Heart right ventricle (tissue), 16 donors: ENCODE results near the gene MME. TPM values are rescaled to one million over a fixed set of nuclear protein-coding genes. Genes with fewer than 3 reads are reported as not detected.

Experiments
- ATAC-seq, 8 donors: fragments of 200-7000 bp; cut with Tn5 transposase; one replicate each; pipeline ENCODE4 v1.9.1; 2020; ENCODE audit warnings: mild to moderate bottlenecking in 8 of 8, moderate library complexity in 8 of 8, moderate number of reproducible peaks in 1 of 8
- DNase-seq, 2 donors: peaks; one replicate each; pipeline ENCODE4 v3.0.0-alpha.2; 2020
- H3K27ac ChIP-seq, 10 donors: fragments of 200-600 bp; sonication (generic) in 2 of 10; one replicate each; pipeline versions ENCODE4 v1.5.0 to v1.8.0; 2020 to 2022; ENCODE audit warnings: mild to moderate bottlenecking in 3 of 10
- H3K27me3 ChIP-seq, 7 donors: fragments of 200-600 bp; one replicate each; pipeline ENCODE4 v1.8.0; 2021 to 2022; ENCODE audit warnings: mild to moderate bottlenecking in 2 of 7
- H3K36me3 ChIP-seq, 9 donors: fragments of 200-600 bp; sonication (generic) in 1 of 9; one replicate each; pipeline versions ENCODE4 v1.5.0 to v1.8.0; 2020 to 2022; ENCODE audit warnings: mild to moderate bottlenecking in 2 of 9
- H3K4me1 ChIP-seq, 9 donors: fragments of 200-600 bp; sonication (generic) in 1 of 9; one replicate each; pipeline versions ENCODE4 v1.5.0 to v1.8.0; 2020 to 2022; ENCODE audit warnings: mild to moderate bottlenecking in 4 of 9
- H3K4me3 ChIP-seq, 10 donors: fragments of 200-600 bp; sonication (generic) in 2 of 10; one replicate each; pipeline versions ENCODE4 v1.5.0 to v1.8.0; 2020 to 2022; ENCODE audit warnings: mild to moderate bottlenecking in 7 of 10, moderate library complexity in 2 of 10
- H3K9me3 ChIP-seq, 11 donors: fragments of 200-600 bp in 10 of 11; sonication (generic) in 2 of 11; one replicate each; pipeline versions ENCODE4 v1.5.0 to v1.8.0; 2013 to 2022; ENCODE audit warnings: mild to moderate bottlenecking in 2 of 11, control low read depth in 1 of 11, moderate library complexity in 1 of 11
- WGBS, 2 donors: extraction: QIAGEN DNeasy Blood & Tissue Kit; methylation state at CpG; one replicate each; pipeline ENCODE4 v1.1.7; 2013; ENCODE audit warnings: inconsistent platforms in 1 of 2; 5-methylcytosine and 5-hydroxymethylcytosine counted together
- intact Hi-C, 10 donors: fragments of 100-400 bp; cut with DNase I; formaldehyde crosslinking; loops; one replicate each; pipeline versions ENCODE4 v1.11.1 to v1.14.2; 2022
- polyA plus RNA-seq, 2 donors: library from polyadenylated mRNA; stranded (reverse); fragments of 200-250 nt; gene quantifications; one replicate each; pipeline ENCODE4 v1.2.3, GENCODE V29; 2013
- total RNA-seq, 10 donors: library from RNA; stranded (reverse); fragmentation: NEBNext Ultra II Directional in 3 of 10; extraction: Animal tissue kit (Norgen Biotek cat#: 25700) in 3 of 10; gene quantifications; one replicate each; pipeline versions ENCODE4 v1.2.1 to v1.2.4, GENCODE V29; 2021 to 2023
- TF ChIP-seq, protein P1 (sequence below), 9 donors: fragments of 200-600 bp; sonication (generic) in 2 of 9; IDR thresholded peaks; one replicate each; pipeline versions ENCODE4 v1.5.0 to v1.8.0; 2021 to 2022; ENCODE audit warnings: antibody characterized with exemption in 9 of 9, mild to moderate bottlenecking in 5 of 9, moderate library complexity in 1 of 9
- donor health status: Arrhythmogenic right ventricular cardiomyopathy.
- donor health status: ischemic (EF 13 %, LVEDD 7.1; RV severe dilation, severe dysfunction).
- donor health status: healthy with polysubstance abuse.
- donor health status: DM: no; HTN: yes; CAD: no.
- donor health status: DM: no; HTN: no; CAD: no.
- donor health status: ischemic (EF 25% LVEDD 6.9; RV normal size, moderate dysfunction).
- donor health status: ischemic (EF 25% LVEDD 5.7; RV mildly dilated, moderate dysfunction).
- donor health status: healthy.
- donor health status: DM: yes; HTN: yes; CAD: no.
- donor health status: Ischemic cardiomyopathy.
- donor health status: ischemic (EF 35%, LVEDD 5.7; RV mildly dilated, moderate dysfunction).
- donor health status: nonischemic (EF 11% LVEDD 7.7; RV severe dilation, severe dysfunction).
- donor health status: DM: yes; HTN: yes; CAD: no.
- donor health status: PGD.
- donor health status: ischemic (EF 29% LVEDD 5.4; RV normal size, mild dysfunction).
- donor health status: nonischemic (EF 23%, LVEDD 6.1; RV moderate dilation, normal function).

Gene MME
- total and polyA plus RNA-seq, 12 donors: 1.8 to 10.5 (median 6.1) TPM

DNA sequence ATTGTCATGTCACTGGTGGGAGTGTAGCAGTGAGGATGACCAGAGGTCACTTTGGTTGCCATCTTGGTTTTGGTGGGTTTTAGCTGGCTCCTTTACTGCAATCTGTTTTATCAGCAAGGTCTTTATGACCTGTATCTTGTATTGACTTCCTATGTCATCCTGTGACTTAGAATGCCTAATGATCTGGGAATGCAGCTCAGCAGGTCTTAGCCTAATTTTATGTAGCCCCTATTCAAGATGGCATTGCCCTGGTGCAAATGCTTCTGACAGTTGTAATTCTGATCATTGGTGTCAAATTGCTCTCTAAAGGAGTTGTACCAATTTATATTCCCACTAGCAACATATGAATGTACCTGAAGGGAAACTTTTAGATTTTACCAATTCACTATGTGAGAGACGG lies 139.0 kb downstream of the MME start:
- ATAC-seq (no peak), DNase-seq (no peak)
- Histone ChIP-seq H3K36me3 (no peaks in the 10 kb centered on the region), H3K27ac (no peak overlapping the region), H3K4me3 (no peak overlapping the region), H3K27me3 (no peaks in the 10 kb centered on the region), H3K4me1 (no peaks in the 10 kb centered on the region), H3K9me3 (peaks cover 0 to 30% (median 0%) of the 10 kb centered on the region in 11 donors)
- WGBS, 2 donors: 88 to 92% methylated on average over 1 of the region's 1 CpG
- intact Hi-C loops: no loop called here
- TF ChIP-seq, protein P1, sequence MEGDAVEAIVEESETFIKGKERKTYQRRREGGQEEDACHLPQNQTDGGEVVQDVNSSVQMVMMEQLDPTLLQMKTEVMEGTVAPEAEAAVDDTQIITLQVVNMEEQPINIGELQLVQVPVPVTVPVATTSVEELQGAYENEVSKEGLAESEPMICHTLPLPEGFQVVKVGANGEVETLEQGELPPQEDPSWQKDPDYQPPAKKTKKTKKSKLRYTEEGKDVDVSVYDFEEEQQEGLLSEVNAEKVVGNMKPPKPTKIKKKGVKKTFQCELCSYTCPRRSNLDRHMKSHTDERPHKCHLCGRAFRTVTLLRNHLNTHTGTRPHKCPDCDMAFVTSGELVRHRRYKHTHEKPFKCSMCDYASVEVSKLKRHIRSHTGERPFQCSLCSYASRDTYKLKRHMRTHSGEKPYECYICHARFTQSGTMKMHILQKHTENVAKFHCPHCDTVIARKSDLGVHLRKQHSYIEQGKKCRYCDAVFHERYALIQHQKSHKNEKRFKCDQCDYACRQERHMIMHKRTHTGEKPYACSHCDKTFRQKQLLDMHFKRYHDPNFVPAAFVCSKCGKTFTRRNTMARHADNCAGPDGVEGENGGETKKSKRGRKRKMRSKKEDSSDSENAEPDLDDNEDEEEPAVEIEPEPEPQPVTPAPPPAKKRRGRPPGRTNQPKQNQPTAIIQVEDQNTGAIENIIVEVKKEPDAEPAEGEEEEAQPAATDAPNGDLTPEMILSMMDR (IDR thresholded peaks at IDR 0.05): no peak

GRCh38 chr3:155225417-155225816 lies 145.3 kb downstream of the MME start:
- WGBS, 2 donors: 92 to 98% methylated on average over 5 of the region's 5 CpGs
- H3K9me3 ChIP-seq: peaks cover 0 to 15% (median 0%) of the 10 kb centered on the region in 11 donors
- no peaks in the 10 kb centered on the region for H3K4me1 ChIP-seq
- intact Hi-C loops: no loop called here
- no peaks in the 10 kb centered on the region for H3K36me3 ChIP-seq
- no peak for DNase-seq
- no peaks in the 10 kb centered on the region for H3K27me3 ChIP-seq
- H3K4me3 ChIP-seq: no peak overlapping the region
- ATAC-seq: no peak
- TF ChIP-seq, protein P1 (IDR thresholded peaks at IDR 0.05): no peak
- H3K27ac ChIP-seq: no peak overlapping the region

- ATAC-seq (no peak), DNase-seq (no peak)
- Histone ChIP-seq H3K27ac (no peak overlapping the region), H3K36me3 (no peaks in the 10 kb centered on the region), H3K4me1 (peaks cover 0 to 5% (median 3%) of the 10 kb centered on the region in 9 donors), H3K4me3 (no peak overlapping the region), H3K9me3 (peaks cover 0 to 5% (median 0%) of the 10 kb centered on the region in 11 donors), H3K27me3 (no peaks in the 10 kb centered on the region)
- 72 to 77% methylated on average over 3 of the region's 3 CpGs for WGBS, 2 donors
- intact Hi-C loops: no loop called here
- TF ChIP-seq, protein P1 (IDR thresholded peaks at IDR 0.05): no peak
These were observed 147.0 kb downstream of the MME start for GRCh38 chr3:155227141-155227540.

- ATAC-seq: no peak
- Histone ChIP-seq H3K4me1 (peaks cover 0 to 19% (median 15%) of the 10 kb centered on the region in 9 donors), H3K27ac (no peak overlapping the region), H3K9me3 (peaks cover 0 to 3% (median 0%) of the 10 kb centered on the region in 11 donors), H3K4me3 (no peak overlapping the region), H3K36me3 (no peaks in the 10 kb centered on the region), H3K27me3 (no peaks in the 10 kb centered on the region)
- WGBS, 2 donors: 86 to 91% methylated on average over 1 of the region's 1 CpG
- intact Hi-C loops: no loop called here
- DNase-seq: no peak
- TF ChIP-seq, protein P1 (IDR thresholded peaks at IDR 0.05): no peak
These were observed 148.6 kb downstream of the MME start for GRCh38 chr3:155228676-155229075.
